Measurements from ENCODE around the gene TMEM272. TPM values are rescaled to one million over a fixed set of nuclear protein-coding genes. Genes with fewer than 3 reads are reported as not detected.

Gene TMEM272
- total and polyA plus RNA-seq, 9 of the 15 experiments (the other 6 are each of a cell fraction or from before 2014, with no cell fraction given), result 0.04 to 0.16 (median 0.06) TPM; not detected in 2

- FAIRE-seq (no peak), DNase-seq (ENCODE audit: extremely low read depth in 1 of 4, low spot score in 3 of 4) (no peak), ATAC-seq (no peak)
- no peak overlapping the region for H3K4me2 ChIP-seq (ENCODE audit: insufficient read depth, low read length)
- no peaks in the 10 kb centered on the region for H3K9me3 ChIP-seq (replicated peaks; ENCODE audit: control insufficient read depth, insufficient read depth, low read depth, low read length)
- H3K9me1 ChIP-seq (ENCODE audit: control insufficient read depth, insufficient read depth, low read length), result no peaks in the 10 kb centered on the region
- POLR2A ChIA-PET, result no interaction called here
- no peak overlapping the region for H2AFZ ChIP-seq (ENCODE audit: low read depth, low read length)
- H3K27ac ChIP-seq (ENCODE audit: extremely low read depth, low read depth, low read length), result no peak overlapping the region
- no peak overlapping the region for H3K9ac ChIP-seq (ENCODE audit: insufficient read depth in 1 of 2, low read depth in 2 of 2, low read length in 2 of 2)
- no TSS peak for BruUV-seq (replicated peaks)
- H3K79me2 ChIP-seq (ENCODE audit: control insufficient read depth, insufficient read depth, low read length), result no peaks in the 10 kb centered on the region
- H3K4me1 ChIP-seq (replicated peaks in 1 of 2; ENCODE audit: control insufficient read depth in 2 of 2, insufficient read depth in 2 of 2, low read length in 2 of 2), result no peaks in the 10 kb centered on the region
- CTCF ChIA-PET (ENCODE audit: low intra/inter-chr PET ratio), result no interaction called here
- no peaks in the 10 kb centered on the region for H3K27me3 ChIP-seq (ENCODE audit: control insufficient read depth in 2 of 2, insufficient read depth in 2 of 2, low read length in 2 of 2)
- in situ Hi-C loops (cut with MboI), result no loop called here
- 16% methylated on average over 7 of the region's 11 CpGs for WGBS (ENCODE audit: insufficient coverage, low coverage, missing lambda C conversion rate)
- intact Hi-C loops (cut with micrococcal nuclease), result no loop called here
- H3K4me3 ChIP-seq, result no peak overlapping the region
- H4K20me1 ChIP-seq (replicated peaks; ENCODE audit: control insufficient read depth, insufficient read depth, low read length), result no peaks in the 10 kb centered on the region
- no peak for TF ChIP-seq CAMTA2 (CRISPR knock-in tag; conservative IDR thresholded peaks at IDR 0.05)
- TF ChIP-seq RFX1 (IDR thresholded peaks at IDR 0.05), result peak; percentile 65
- no peaks in the 10 kb centered on the region for H3K36me3 ChIP-seq (ENCODE audit: control insufficient read depth, insufficient read depth, low read length)
Measured at GRCh38 chr13:51874651-51875050, 29.7 kb upstream of the TMEM272 start.

- Histone ChIP-seq H3K27me3 (ENCODE audit: control insufficient read depth in 2 of 2, insufficient read depth in 2 of 2, low read length in 2 of 2) (no peaks in the 10 kb centered on the region), H3K79me2 (ENCODE audit: control insufficient read depth, insufficient read depth, low read length) (no peaks in the 10 kb centered on the region), H3K4me1 (replicated peaks in 1 of 2; ENCODE audit: control insufficient read depth in 2 of 2, insufficient read depth in 2 of 2, low read length in 2 of 2) (no peaks in the 10 kb centered on the region), H4K20me1 (replicated peaks; ENCODE audit: control insufficient read depth, insufficient read depth, low read length) (no peaks in the 10 kb centered on the region), H3K36me3 (ENCODE audit: control insufficient read depth, insufficient read depth, low read length) (no peaks in the 10 kb centered on the region), H3K27ac (ENCODE audit: extremely low read depth, low read depth, low read length) (no peak overlapping the region), H3K4me2 (ENCODE audit: insufficient read depth, low read length) (no peak overlapping the region), H2AFZ (ENCODE audit: low read depth, low read length) (no peak overlapping the region), H3K4me3 (no peak overlapping the region), H3K9ac (ENCODE audit: insufficient read depth in 1 of 2, low read depth in 2 of 2, low read length in 2 of 2) (no peak overlapping the region), H3K9me1 (ENCODE audit: control insufficient read depth, insufficient read depth, low read length) (no peaks in the 10 kb centered on the region), H3K9me3 (replicated peaks; ENCODE audit: control insufficient read depth, insufficient read depth, low read depth, low read length) (no peaks in the 10 kb centered on the region)
- in situ Hi-C loops (cut with MboI), result no loop called here
- ATAC-seq (no peak; the same call in 2 of the 3 replicates), DNase-seq (ENCODE audit: extremely low read depth in 1 of 4, low spot score in 3 of 4) (no peak), FAIRE-seq (no peak)
- ChIA-PET POLR2A (no interaction called here), CTCF (ENCODE audit: low intra/inter-chr PET ratio) (no interaction called here)
- TF ChIP-seq USF2 (CRISPR knock-in tag; IDR thresholded peaks at IDR 0.05), result peak; percentile 52
- TF ChIP-seq MAX (CRISPR knock-in tag; IDR thresholded peaks at IDR 0.05), result no peak
- TF ChIP-seq PRDM10 (IDR thresholded peaks at IDR 0.05; ENCODE audit: partially characterized antibody), result no peak
- peak; percentile 34; the same call in 1 of the 2 replicates for TF ChIP-seq USF1 (CRISPR knock-in tag; IDR thresholded peaks at IDR 0.05)
- TF ChIP-seq ZNF197 (CRISPR knock-in tag; IDR thresholded peaks at IDR 0.05; ENCODE audit: low read depth), result no peak
- no peak for TF ChIP-seq ZBTB49 (CRISPR knock-in tag; IDR thresholded peaks at IDR 0.05; ENCODE audit: borderline replicate concordance)
- intact Hi-C loops (cut with micrococcal nuclease), result no loop called here
- no TSS peak for BruUV-seq (replicated peaks)
- 33% methylated on average over 1 of the region's 1 CpG for WGBS (ENCODE audit: insufficient coverage, low coverage, missing lambda C conversion rate)
Measured at GRCh38 chr13:51873837-51874236, 28.9 kb upstream of the TMEM272 start.
